GM21360 (cell line): ENCODE results near the gene EEIG1.

ENCODE experiments used
- ATAC-seq: cut with Tn5 transposase; IDR thresholded peaks from one replicate; pipeline ENCODE4 v1.9.1; 2021; ENCODE audit warnings: mild to moderate bottlenecking, moderate library complexity; ENCODE audit not compliant: unreplicated experiment

EEIG1 gene

GRCh38 chr9:127942216-127943010 lies 38.4 kb downstream of the EEIG1 start:
- ATAC-seq, result no peak

DNA sequence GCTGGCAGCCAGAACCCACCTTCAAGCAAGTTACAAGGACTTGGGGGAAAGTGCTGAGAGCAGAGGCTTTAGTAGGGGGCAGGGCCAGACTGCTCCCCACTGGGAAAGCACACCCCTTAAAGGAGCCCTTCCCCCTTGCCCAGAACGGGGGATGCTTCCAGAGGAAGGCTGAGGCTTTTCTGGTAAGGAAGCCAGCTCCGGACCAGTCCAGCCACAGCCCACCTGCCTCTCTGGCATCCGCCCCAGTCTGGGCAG lies 38.9 kb downstream of the EEIG1 start:
- ATAC-seq, result no peak

GRCh38 chr9:127941062-127941960 lies 39.5 kb downstream of the EEIG1 start:
- no peak for ATAC-seq

DNA sequence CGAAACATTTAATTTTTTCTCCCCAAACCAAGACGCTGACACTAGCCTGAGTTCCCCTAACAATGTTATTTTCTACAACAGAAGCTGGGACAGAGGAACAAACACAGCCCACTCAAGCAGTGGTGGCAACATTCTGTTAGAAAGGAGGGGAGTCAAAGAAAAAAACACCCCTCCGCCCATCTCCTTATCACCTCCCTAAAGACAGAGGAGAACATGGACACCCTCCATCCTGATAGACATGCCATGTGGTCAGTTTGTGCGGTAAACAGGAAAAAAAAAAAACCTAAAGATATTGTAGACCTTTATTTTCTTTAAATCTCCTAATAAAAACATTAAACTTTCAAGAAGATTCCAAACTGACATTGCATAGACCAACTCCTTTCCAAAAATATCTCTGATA lies 40.2 kb downstream of the EEIG1 start:
- no peak for ATAC-seq

DNA sequence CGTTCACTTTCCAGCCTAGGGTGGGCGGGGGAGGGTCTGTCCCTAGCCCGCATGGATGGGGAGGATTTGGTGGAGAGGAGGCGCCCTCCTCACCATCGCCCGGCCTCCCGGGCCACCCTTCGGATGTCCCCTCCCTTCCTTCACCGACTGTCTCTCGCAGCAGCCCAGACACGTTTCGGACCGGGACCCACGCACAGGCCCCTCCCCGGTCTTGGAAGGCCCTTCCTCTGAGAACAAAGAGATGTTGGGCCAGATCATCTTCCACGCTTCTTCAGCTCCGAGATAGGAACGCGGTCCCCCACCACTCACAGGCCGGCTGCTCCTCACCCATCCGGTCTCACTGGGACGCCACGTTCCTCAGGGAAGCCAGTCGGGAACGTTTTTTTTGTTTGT lies 42.5 kb downstream of the EEIG1 start:
- no peak for ATAC-seq

DNA sequence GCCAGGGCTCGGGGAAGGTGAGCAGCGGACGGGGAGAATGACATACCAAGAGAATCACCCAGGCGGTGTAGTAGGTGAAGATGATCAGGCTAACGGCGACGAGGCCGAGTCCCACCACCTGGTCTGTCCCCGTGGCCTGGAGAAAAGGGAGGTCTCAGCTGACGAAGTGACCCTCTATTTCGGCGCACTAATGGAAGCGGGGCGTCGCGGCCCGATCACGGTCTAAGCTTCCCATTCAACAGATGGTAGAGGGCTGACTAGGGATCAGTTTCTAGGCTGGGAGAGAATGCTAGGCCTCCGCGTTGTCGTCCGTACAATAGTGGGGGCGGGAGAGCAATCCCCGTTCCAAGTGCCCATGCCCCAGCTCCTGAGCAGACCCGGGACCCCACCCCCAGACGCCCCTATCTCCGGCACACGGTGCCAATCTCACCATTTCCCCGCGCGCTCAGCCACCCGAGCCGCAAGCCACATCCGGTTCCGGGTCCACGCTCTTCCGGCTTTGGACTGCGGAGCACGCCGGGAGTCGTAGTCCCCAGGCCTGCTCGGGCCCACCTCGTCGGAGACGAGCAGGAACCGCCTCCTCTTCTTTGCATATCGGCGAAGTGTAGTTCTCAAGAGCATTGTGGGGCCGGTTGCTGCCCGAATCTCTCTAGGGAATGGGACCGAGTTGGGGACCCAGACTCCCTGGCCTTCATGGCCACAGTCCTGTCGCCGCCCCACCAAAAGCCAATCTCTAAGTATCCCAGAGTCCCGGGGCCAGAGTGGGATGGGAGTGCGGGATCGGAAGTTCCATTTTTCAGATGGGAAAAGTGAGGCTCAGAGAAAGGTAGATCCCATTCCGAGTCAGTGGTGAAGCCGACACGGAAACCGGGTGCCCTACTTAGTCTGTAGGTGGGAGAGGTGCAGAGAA lies 43.1 kb downstream of the EEIG1 start, which contains the start of gene DPM2:
Gene DPM2, minus strand, starts transcription at position 467 of the 910 bp plus-strand sequence. Its CDS starts 34 bp downstream, at position 433.
- ATAC-seq, result peak; percentile 78

- no peak for ATAC-seq
Measured at GRCh38 chr9:127937056-127937387, 43.8 kb downstream of the EEIG1 start.

DNA sequence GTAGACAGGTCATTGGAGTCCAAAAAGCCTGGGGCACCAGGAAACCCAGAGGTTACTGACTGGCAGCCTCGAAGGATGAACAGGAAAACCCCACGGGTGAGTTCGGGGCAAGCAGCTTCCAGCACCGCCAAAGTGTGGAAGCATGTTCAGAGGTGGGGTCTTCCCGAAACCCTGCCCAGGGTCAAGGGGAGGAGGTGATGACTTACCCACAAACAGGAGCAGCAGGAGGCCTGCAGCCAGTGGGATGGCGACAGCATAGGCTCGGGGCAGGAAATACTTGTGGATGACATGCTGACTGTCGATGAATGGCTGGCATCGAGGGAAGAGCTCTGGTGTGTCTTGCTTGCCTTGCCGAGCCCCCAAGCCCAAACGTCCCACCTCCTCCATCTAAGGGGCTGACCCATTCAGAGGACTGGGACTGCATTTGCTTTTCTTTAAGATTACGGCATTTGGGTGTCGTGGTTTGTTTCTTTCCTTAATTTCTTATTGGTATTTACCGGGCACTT lies 44.4 kb downstream of the EEIG1 start:
- ATAC-seq, result no peak

- ATAC-seq, result no peak
Measured at GRCh38 chr9:127935765-127936221, 45.0 kb downstream of the EEIG1 start.

GRCh38 chr9:127934986-127935385 lies 45.8 kb downstream of the EEIG1 start:
- ATAC-seq, result no peak

DNA sequence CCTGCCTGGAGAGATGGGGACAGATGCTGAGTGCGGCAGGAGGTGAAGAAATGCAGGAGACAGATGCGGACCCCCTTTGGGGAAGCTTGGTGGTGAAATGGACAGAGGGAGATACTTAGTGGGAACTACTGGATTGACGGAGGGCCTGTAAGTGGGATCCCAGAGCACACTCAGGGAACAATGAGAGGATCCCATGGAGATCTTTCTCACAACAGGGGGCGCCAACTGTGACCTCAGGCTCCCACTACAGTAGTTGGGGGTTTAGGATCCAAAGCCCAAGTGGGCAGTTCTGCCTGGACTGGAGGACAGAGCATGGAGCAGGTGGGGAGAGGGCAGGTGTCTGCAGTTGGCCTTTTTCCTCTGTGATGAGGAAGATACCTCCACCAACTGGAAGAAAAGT lies 46.5 kb downstream of the EEIG1 start:
- no peak for ATAC-seq

GRCh38 chr9:127931092-127931881 lies 49.5 kb downstream of the EEIG1 start:
- ATAC-seq, result peak; percentile 22
